Suppressor macrophage treated with lipopolysaccharide for 1 hour (primary cell): ENCODE results near the gene KRTAP23-1.

Experiments
- DNase-seq, 3 donors: peaks; one replicate each; pipeline ENCODE4 v3.0.0-alpha.2; 2020 to 2022

Gene KRTAP23-1

DNA sequence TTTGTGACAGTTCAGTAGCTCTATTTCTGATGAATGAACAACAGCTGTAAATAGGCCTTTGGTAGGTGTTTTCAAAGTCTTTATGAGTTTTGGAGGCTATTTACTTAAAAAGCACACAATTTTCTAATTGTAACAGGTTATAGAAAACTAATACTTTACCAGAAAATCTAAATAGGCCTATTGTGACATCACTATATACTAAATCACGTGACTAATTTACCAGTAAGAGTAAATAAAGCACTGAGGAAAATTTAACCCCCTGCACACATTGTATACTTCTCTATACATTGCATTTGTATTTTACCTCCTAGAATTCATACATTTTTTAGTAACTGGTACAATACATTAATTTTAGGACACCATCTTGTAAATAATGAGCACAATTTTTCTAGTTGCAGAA is 43.3 kb downstream of the KRTAP23-1 start:
- no peak for DNase-seq
